VCaP (cell line): ENCODE data around the gene MLF1.
"Not testable (repeated sequence)": the region's sequence is repeated elsewhere in the genome, so short reads cannot be mapped to it uniquely, and the experiment has no call there.

Experiments
- H3K27ac ChIP-seq: fragments of 450-650 bp; 2 replicates; pipeline ENCODE4 v1.5.1; 2017
- CTCF ChIP-seq: fragments of 450-650 bp; conservative IDR thresholded peaks from 2 replicates; pipeline ENCODE4 v1.5.1; 2017; ENCODE audit warnings: mild to moderate bottlenecking, moderate library complexity

The MLF1 gene

DNA sequence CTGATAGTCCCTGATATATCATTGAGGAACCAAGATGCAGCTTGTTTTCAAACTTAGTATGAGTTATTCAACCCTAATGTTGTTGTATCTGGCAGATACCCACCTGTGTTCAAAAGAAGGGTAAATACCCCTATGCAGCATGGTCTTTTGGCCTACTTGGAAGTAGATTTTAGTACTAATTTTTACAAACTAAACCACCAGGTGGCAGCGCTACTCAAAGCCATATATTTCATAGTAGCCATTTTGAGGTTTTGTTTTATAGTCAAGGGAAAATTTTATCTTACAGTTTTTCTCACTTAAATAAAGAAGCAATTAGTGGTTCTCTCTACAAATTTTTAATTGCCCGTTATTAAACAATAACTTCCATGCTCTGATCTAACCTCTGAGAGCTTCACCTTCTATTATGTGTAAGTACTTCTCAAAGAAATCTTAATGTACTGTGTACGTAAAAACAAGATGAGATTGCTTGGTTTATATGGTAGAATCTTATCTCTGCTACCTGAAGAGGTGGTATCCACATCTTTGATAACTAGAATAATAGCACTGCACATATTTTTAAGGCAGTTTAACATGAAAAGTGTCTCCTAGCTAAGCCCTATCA is 31.5 kb upstream of the MLF1 start:
- TF ChIP-seq CTCF: peak; percentile 73
- no peak overlapping the region for H3K27ac ChIP-seq

- H3K27ac ChIP-seq: no peak overlapping the region
Observed at GRCh38 chr3:158540066-158540465, 30.9 kb upstream of the MLF1 start.

GRCh38 chr3:158548691-158549090 is 22.3 kb upstream of the MLF1 start:
- H3K27ac ChIP-seq: no peak overlapping the region
- no peak for TF ChIP-seq CTCF

More at GRCh38 chr3:158540066-158540465, 30.9 kb upstream of the MLF1 start:
- TF ChIP-seq CTCF: no peak

GRCh38 chr3:158549938-158550337 is 21.1 kb upstream of the MLF1 start:
- not testable (repeated sequence) for H3K27ac ChIP-seq

DNA sequence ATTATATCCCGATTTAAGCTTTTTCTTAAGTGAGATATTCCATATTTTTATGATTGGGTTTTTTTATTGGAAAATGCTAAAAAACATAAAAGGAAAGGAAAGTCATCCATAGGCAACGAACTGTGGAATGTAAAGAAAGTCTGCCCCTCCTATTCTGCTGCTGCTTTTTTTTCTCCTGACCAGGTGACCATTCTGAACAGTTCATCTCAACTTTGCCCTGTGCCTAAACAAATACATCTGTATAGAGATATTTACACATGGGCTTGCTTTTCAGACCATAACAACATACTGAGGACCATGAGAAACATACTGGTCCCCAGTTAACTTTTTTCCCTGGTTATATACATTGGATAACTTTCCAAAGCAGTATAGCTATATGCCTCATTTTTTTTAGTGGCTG is 18.9 kb upstream of the MLF1 start:
- TF ChIP-seq CTCF: no peak

DNA sequence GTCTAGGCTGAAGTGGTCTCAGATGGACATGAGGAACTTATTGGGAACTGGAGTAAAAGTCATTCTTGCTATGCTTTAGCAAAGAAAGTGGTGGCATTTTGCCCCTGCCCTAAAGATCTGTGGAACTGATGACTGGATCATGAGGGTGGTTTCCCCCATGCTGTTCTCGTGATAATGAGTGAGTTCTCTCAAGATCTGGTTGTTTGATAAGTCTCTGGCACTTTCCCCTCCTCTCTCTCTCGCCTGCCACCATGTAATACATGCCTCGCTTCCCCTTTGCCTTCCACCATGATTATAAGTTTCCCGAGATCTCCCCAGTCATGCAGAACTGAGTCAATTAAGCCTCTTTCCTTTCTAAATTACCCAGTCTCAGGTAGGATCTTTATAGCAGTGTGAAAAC is 11.5 kb upstream of the MLF1 start:
- TF ChIP-seq CTCF: no peak
- H3K27ac ChIP-seq: no peak overlapping the region

More for the DNA sequence above, 18.9 kb upstream of the MLF1 start:
- no peak overlapping the region for H3K27ac ChIP-seq

DNA sequence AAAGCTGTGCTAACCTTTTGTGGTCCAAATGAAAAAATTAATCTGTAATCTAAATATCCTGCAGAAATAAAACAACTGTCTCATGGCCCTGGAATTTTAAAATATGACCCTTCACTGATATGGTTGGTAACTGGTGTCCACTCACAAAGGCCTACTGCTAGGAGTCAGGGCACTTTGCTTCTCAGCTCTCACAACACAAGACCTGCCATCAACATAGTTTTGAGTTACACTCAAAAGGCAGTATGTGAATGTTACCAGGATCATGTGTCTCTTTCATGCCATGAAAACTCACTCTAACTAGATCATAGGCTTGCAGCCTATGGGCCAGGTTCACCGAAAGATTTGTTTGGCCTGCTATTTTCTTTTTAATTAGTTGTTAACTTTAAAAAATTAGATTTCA is 10.0 kb upstream of the MLF1 start:
- H3K27ac ChIP-seq: no peak overlapping the region
- no peak for TF ChIP-seq CTCF

GRCh38 chr3:158562674-158563073 is 8.3 kb upstream of the MLF1 start:
- TF ChIP-seq CTCF: no peak
- no peak overlapping the region for H3K27ac ChIP-seq
